ENCODE measurements around the gene CER1.
"Not testable (repeated sequence)": the region's sequence is repeated elsewhere in the genome, so short reads cannot be mapped to it uniquely, and the experiment has no call there.

CER1 gene

DNA sequence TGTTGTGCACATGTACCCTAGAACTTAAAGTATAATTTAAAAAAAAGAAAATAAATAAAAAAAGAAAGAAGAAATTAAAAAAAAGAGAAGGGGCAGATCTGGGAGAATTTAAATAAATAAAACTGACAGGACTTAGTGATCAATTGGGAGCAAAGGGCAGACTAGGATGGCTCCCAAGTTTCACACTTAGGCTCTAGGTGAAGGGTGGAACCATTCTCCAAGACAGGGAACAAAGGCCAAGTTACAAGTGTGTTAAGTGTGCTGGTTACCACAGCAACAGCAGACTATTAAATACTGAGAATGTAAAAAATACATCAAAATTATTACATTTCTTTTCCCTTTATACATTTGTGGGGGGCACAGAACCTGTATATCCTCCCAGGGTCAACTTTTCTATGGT lies 36.4 kb downstream of the CER1 start:
- H3K27me3 ChIP-seq (ENCODE audit: insufficient read depth, poor library complexity, severe bottlenecking): no peaks in the 10 kb centered on the region
- H3K4me1 ChIP-seq (ENCODE audit: insufficient read depth, poor library complexity, severe bottlenecking): peaks cover 8% of the 10 kb centered on the region
- H3K4me3 ChIP-seq (ENCODE audit: severe bottlenecking): no peak overlapping the region
- peaks cover 23% of the 10 kb centered on the region for H3K36me3 ChIP-seq (ENCODE audit: low read depth)
- TF ChIP-seq, protein P1, sequence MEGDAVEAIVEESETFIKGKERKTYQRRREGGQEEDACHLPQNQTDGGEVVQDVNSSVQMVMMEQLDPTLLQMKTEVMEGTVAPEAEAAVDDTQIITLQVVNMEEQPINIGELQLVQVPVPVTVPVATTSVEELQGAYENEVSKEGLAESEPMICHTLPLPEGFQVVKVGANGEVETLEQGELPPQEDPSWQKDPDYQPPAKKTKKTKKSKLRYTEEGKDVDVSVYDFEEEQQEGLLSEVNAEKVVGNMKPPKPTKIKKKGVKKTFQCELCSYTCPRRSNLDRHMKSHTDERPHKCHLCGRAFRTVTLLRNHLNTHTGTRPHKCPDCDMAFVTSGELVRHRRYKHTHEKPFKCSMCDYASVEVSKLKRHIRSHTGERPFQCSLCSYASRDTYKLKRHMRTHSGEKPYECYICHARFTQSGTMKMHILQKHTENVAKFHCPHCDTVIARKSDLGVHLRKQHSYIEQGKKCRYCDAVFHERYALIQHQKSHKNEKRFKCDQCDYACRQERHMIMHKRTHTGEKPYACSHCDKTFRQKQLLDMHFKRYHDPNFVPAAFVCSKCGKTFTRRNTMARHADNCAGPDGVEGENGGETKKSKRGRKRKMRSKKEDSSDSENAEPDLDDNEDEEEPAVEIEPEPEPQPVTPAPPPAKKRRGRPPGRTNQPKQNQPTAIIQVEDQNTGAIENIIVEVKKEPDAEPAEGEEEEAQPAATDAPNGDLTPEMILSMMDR (IDR thresholded peaks at IDR 0.05; ENCODE audit: poor library complexity, severe bottlenecking): no peak
- H3K27ac ChIP-seq (ENCODE audit: poor library complexity, severe bottlenecking): no peak overlapping the region
- DNase-seq (ENCODE audit: low spot score) (no peak), ATAC-seq (ENCODE audit: low read depth) (no peak)
- H3K9me3 ChIP-seq (ENCODE audit: severe bottlenecking): no peaks in the 10 kb centered on the region

DNA sequence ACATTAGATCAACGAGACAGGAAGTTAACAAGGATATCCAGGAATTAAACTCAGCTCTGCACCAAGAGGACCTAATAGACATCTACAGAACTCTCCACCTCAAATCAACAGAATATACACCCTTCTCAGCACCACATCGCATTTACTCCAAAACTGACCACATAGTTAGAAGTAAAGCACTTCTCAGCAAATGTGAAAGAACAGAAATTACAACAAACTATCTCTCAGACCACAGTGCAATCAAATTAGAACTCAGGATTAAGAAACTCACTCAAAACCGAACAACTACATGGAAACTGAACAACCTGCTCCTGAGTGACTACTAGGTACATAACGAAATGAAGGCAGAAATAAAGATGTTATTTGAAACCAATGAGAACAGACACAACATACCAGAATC lies 39.9 kb downstream of the CER1 start:
- not testable (repeated sequence) for ATAC-seq (ENCODE audit: low read depth); H3K9me3 ChIP-seq (ENCODE audit: severe bottlenecking); H3K27ac ChIP-seq (ENCODE audit: poor library complexity, severe bottlenecking); H3K27me3 ChIP-seq (ENCODE audit: insufficient read depth, poor library complexity, severe bottlenecking); H3K4me1 ChIP-seq (ENCODE audit: insufficient read depth, poor library complexity, severe bottlenecking); H3K4me3 ChIP-seq (ENCODE audit: severe bottlenecking); DNase-seq (ENCODE audit: low spot score)
- peaks cover 10% of the 10 kb centered on the region for H3K36me3 ChIP-seq (ENCODE audit: low read depth)

DNA sequence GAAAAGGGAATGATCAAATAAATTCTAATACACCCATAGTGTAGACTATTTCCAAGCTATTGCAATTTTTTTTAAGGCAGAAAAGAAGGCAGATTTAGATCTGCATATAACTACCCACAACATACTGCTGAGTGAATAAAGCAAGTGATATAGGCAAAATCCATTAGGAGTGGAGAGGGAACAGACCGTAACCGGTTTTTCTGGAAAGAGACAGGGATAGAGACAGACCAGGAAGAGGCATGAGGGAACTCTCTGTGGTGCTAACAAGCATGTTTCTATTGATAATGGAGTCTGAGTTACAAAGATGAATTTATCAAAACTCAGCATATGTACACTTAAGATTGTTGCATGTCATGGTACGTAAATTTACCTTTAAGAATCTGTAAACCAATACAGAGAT lies 43.8 kb downstream of the CER1 start:
- TF ChIP-seq, protein P1 (IDR thresholded peaks at IDR 0.05; ENCODE audit: poor library complexity, severe bottlenecking): no peak
- H3K27me3 ChIP-seq (ENCODE audit: insufficient read depth, poor library complexity, severe bottlenecking): no peaks in the 10 kb centered on the region

DNA sequence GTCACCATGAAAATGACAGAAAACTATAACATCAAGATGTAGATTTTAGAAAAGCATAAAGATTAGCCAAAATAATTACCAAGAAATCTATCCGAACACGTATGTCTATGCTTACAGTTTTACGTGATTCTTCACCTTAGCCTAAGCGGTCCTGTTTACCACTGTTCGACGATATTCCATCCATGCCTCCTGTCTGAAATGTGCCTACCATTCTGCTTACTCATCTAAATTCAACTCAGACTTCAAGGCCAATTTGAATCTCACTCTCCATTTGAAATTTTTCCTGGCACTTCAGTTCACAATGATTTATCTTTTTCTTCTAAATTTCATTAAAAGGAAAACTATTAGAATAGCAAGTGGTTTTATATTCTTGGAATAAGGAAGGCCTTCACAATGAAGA lies 44.7 kb downstream of the CER1 start:
- TF ChIP-seq, protein P1 (IDR thresholded peaks at IDR 0.05; ENCODE audit: poor library complexity, severe bottlenecking): no peak
- Histone ChIP-seq H3K4me3 (ENCODE audit: severe bottlenecking) (no peak overlapping the region), H3K36me3 (ENCODE audit: low read depth) (0 out of 2 replicates have a peak, but pooled peaks cover 3% of the 10 kb centered on the region), H3K27ac (ENCODE audit: poor library complexity, severe bottlenecking) (no peak overlapping the region), H3K9me3 (ENCODE audit: severe bottlenecking) (no peaks in the 10 kb centered on the region), H3K4me1 (ENCODE audit: insufficient read depth, poor library complexity, severe bottlenecking) (no peaks in the 10 kb centered on the region), H3K27me3 (ENCODE audit: insufficient read depth, poor library complexity, severe bottlenecking) (no peaks in the 10 kb centered on the region)
- ATAC-seq (ENCODE audit: low read depth) (no peak), DNase-seq (ENCODE audit: low spot score) (no peak)

More for the DNA sequence above, 43.8 kb downstream of the CER1 start:
- Histone ChIP-seq H3K4me1 (ENCODE audit: insufficient read depth, poor library complexity, severe bottlenecking) (no peaks in the 10 kb centered on the region), H3K9me3 (ENCODE audit: severe bottlenecking) (no peaks in the 10 kb centered on the region), H3K4me3 (ENCODE audit: severe bottlenecking) (no peak overlapping the region), H3K36me3 (ENCODE audit: low read depth) (0 out of 2 replicates have a peak, but pooled peaks cover 3% of the 10 kb centered on the region), H3K27ac (ENCODE audit: poor library complexity, severe bottlenecking) (no peak overlapping the region)
- DNase-seq (ENCODE audit: low spot score) (no peak), ATAC-seq (ENCODE audit: low read depth) (no peak)

DNA sequence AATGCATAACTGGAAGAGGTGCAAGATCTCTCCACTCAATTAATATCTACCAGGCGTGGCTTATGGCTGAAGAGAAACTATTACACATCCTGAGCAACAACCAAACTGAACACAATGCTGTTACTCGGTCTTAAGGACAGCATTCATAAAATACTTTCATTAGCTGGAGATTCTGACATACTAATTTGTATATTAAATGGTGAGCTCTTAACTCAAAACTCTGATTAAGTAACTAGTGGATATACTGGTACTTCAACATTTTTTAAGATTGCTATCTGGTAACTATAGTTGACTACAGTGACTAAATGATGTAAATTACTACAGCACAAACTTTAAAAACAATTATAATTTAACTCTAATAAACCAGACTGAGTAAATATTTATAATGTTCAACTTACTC lies 45.1 kb downstream of the CER1 start:
- DNase-seq (ENCODE audit: low spot score) (no peak), ATAC-seq (ENCODE audit: low read depth) (no peak)
- Histone ChIP-seq H3K27me3 (ENCODE audit: insufficient read depth, poor library complexity, severe bottlenecking) (no peaks in the 10 kb centered on the region), H3K4me1 (ENCODE audit: insufficient read depth, poor library complexity, severe bottlenecking) (no peaks in the 10 kb centered on the region), H3K36me3 (ENCODE audit: low read depth) (0 out of 2 replicates have a peak, but pooled peaks cover 3% of the 10 kb centered on the region), H3K4me3 (ENCODE audit: severe bottlenecking) (no peak overlapping the region), H3K27ac (ENCODE audit: poor library complexity, severe bottlenecking) (no peak overlapping the region), H3K9me3 (ENCODE audit: severe bottlenecking) (no peaks in the 10 kb centered on the region)
- TF ChIP-seq, protein P1 (IDR thresholded peaks at IDR 0.05; ENCODE audit: poor library complexity, severe bottlenecking): no peak

All from RWPE2 (cell line).